Right atrium auricular region (tissue), 2 donors: ENCODE results near the gene DEGS2. TPM values are rescaled to one million over a fixed set of nuclear protein-coding genes. Genes with fewer than 3 reads are reported as not detected.

Experiments used
- DNase-seq: peaks from one replicate; pipeline ENCODE4 v3.0.0-alpha.2; 2019; ENCODE audit warnings: low spot score
- H3K27ac ChIP-seq, 2 donors: fragments of 200-600 bp; sonication (generic); 1 replicate in 1 of 2; 2 replicates in 1 of 2; pipeline ENCODE4 v1.5.1; 2016 to 2019
- H3K27me3 ChIP-seq, 2 donors: fragments of 200-600 bp; sonication (generic); one replicate each; pipeline versions ENCODE4 v1.5.1 to v1.6.0; 2017 to 2019
- H3K36me3 ChIP-seq: fragments of 200-600 bp; sonication (generic); one replicate; pipeline ENCODE4 v1.5.1; 2016
- H3K4me1 ChIP-seq, 2 donors: fragments of 200-600 bp; sonication (generic); one replicate each; pipeline versions ENCODE4 v1.5.1 to v1.6.0; 2017 to 2019
- H3K4me3 ChIP-seq, 2 donors: fragments of 200-600 bp; sonication (generic); 1 replicate in 1 of 2; 2 replicates in 1 of 2; pipeline ENCODE4 v1.5.1; 2017 to 2019; ENCODE audit warnings: mild to moderate bottlenecking in 1 of 2, moderate library complexity in 1 of 2
- H3K9me3 ChIP-seq, 2 donors: fragments of 200-600 bp; sonication (generic); one replicate each; pipeline ENCODE4 v1.5.1; 2019
- CTCF ChIP-seq, 2 donors: fragments of 200-600 bp; sonication (generic); IDR thresholded peaks; one replicate each; pipeline ENCODE4 v1.5.1; 2019; ENCODE audit warnings: antibody characterized with exemption in 2 of 2
- total RNA-seq, 2 donors: library from RNA; depleted of rRNA; stranded (reverse); fragments of >200 nt; gene quantifications; one replicate each; pipeline ENCODE4 v1.1.0, GENCODE V29; 2016

Gene DEGS2
- total RNA-seq, 2 donors from 2014 or later = not detected

GRCh38 chr14:100143523-100143922, 15.9 kb downstream of the DEGS2 start:
- TF ChIP-seq CTCF (IDR thresholded peaks at IDR 0.05) = no peak
- no peaks in the 10 kb centered on the region for H3K9me3 ChIP-seq
- H3K4me1 ChIP-seq = peaks cover 0 to 29% of the 10 kb centered on the region in 2 donors
- no peaks in the 10 kb centered on the region for H3K27me3 ChIP-seq
- no peaks in the 10 kb centered on the region for H3K36me3 ChIP-seq
- no peak overlapping the region for H3K27ac ChIP-seq
- no peak for DNase-seq
- no peak overlapping the region for H3K4me3 ChIP-seq

GRCh38 chr14:100142073-100143040, 17.1 kb downstream of the DEGS2 start:
- Histone ChIP-seq H3K27ac (peak overlapping the region; percentile 50 to 69), H3K4me3 (no peak overlapping the region), H3K4me1 (peaks cover 0 to 29% of the 10 kb centered on the region in 2 donors), H3K36me3 (no peaks in the 10 kb centered on the region), H3K27me3 (no peaks in the 10 kb centered on the region), H3K9me3 (no peaks in the 10 kb centered on the region)
- peak; percentile 71 for DNase-seq
- TF ChIP-seq CTCF (IDR thresholded peaks at IDR 0.05) = no peak

GRCh38 chr14:100141098-100141497, 18.3 kb downstream of the DEGS2 start:
- H3K9me3 ChIP-seq = no peaks in the 10 kb centered on the region
- TF ChIP-seq CTCF (IDR thresholded peaks at IDR 0.05) = no peak
- H3K4me1 ChIP-seq = peaks cover 0 to 29% of the 10 kb centered on the region in 2 donors
- DNase-seq = no peak
- no peaks in the 10 kb centered on the region for H3K36me3 ChIP-seq
- H3K27ac ChIP-seq = peak overlapping the region in 1 of 2 donors; percentile 35
- H3K27me3 ChIP-seq = no peaks in the 10 kb centered on the region
- no peak overlapping the region for H3K4me3 ChIP-seq

GRCh38 chr14:100140452-100141078, 18.9 kb downstream of the DEGS2 start:
- peaks cover 0 to 29% of the 10 kb centered on the region in 2 donors for H3K4me1 ChIP-seq
- H3K4me3 ChIP-seq = no peak overlapping the region
- no peaks in the 10 kb centered on the region for H3K9me3 ChIP-seq
- no peaks in the 10 kb centered on the region for H3K27me3 ChIP-seq
- no peaks in the 10 kb centered on the region for H3K36me3 ChIP-seq
- no peak for DNase-seq
- no peak overlapping the region for H3K27ac ChIP-seq
- TF ChIP-seq CTCF (IDR thresholded peaks at IDR 0.05) = peak in 1 of 2 donors; percentile 41

- H3K36me3 ChIP-seq = peaks cover 3% of the 10 kb centered on the region
- no peak overlapping the region for H3K27ac ChIP-seq
- H3K4me3 ChIP-seq = no peak overlapping the region
- H3K9me3 ChIP-seq = no peaks in the 10 kb centered on the region
- peaks cover 0 to 25% of the 10 kb centered on the region in 2 donors for H3K4me1 ChIP-seq
- no peaks in the 10 kb centered on the region for H3K27me3 ChIP-seq
- DNase-seq = no peak
- TF ChIP-seq CTCF (IDR thresholded peaks at IDR 0.05) = no peak
Observed at GRCh38 chr14:100138955-100139354, 20.5 kb downstream of the DEGS2 start.
